Coronary artery (tissue), 2 donors: Measurements from ENCODE around the gene ACADVL.
A peak's percentile ranks its signal among the peaks of the same experiment; 100 is the strongest.

Source experiments
- DNase-seq: peaks from one replicate; pipeline ENCODE4 v3.0.0-alpha.2; 2017; ENCODE audit warnings: low spot score
- H3K27ac ChIP-seq, 2 donors: fragments of 200-600 bp; sonication (generic); one replicate each; pipeline ENCODE4 v1.5.1; 2016 to 2019
- H3K4me3 ChIP-seq: fragments of 200-600 bp; sonication (generic); 2 replicates; pipeline ENCODE4 v1.5.1; 2016; ENCODE audit warnings: mild to moderate bottlenecking, moderate library complexity
- TF ChIP-seq, protein P1 (sequence below): fragments of 200-600 bp; sonication (generic); IDR thresholded peaks from one replicate; pipeline ENCODE4 v1.5.1; 2019; ENCODE audit warnings: antibody characterized with exemption

The ACADVL gene

DNA sequence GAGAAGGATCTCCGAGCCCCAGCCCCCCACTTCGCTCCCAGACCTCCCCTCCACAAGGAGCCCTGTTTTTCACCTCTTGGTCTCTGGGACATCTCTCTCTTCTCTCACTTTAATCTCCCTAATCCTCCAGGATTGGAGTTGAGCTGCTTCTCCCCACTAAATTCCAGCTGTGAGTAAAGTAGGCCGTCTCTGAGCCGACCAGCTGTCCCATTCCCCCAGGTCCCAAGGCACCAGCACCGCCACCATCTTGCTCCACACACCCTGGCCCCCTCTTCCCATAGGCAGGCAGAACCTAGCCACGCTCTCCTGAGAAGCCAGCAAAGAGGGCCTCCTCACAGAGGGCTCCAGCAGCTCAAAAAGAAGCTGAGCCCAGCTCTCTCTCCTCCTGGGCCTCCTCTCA, 980 bp upstream of the ACADVL start:
- no peak overlapping the region for H3K4me3 ChIP-seq
- peak overlapping the region; percentile 98 to 99 for H3K27ac ChIP-seq
- TF ChIP-seq, protein P1, sequence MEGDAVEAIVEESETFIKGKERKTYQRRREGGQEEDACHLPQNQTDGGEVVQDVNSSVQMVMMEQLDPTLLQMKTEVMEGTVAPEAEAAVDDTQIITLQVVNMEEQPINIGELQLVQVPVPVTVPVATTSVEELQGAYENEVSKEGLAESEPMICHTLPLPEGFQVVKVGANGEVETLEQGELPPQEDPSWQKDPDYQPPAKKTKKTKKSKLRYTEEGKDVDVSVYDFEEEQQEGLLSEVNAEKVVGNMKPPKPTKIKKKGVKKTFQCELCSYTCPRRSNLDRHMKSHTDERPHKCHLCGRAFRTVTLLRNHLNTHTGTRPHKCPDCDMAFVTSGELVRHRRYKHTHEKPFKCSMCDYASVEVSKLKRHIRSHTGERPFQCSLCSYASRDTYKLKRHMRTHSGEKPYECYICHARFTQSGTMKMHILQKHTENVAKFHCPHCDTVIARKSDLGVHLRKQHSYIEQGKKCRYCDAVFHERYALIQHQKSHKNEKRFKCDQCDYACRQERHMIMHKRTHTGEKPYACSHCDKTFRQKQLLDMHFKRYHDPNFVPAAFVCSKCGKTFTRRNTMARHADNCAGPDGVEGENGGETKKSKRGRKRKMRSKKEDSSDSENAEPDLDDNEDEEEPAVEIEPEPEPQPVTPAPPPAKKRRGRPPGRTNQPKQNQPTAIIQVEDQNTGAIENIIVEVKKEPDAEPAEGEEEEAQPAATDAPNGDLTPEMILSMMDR = no peak
- DNase-seq = no peak

DNA sequence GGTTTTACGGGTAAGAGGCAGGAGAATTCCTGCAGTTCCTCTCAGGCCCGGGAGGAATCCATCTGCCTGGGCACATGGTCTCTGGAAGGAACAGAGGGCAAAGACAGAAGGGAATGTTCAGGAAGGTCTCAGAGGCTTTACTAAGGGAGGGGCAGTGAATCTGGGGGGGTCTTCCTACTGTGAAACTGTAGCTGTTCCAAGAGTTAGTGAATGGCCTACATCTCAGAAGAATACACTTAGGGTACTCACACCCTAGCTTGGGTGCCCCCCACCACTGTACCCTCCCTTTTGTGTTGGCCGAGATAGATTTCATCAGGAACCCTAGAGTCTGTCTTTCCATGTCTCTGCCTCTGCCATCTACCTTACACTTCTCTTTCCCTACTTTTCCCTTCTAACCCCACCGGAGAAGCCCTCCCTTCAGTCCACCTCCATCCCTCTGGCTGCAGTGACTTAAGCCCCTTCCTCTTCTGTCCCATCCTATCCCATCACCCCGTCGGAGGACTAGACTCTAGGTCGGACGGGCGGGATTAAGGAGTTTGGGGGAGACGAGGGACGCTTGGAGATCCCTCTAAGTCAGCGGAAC, 418 bp upstream of the ACADVL start:
- no peak for DNase-seq
- peak overlapping the region; percentile 98 to 99 for H3K27ac ChIP-seq
- H3K4me3 ChIP-seq = peak overlapping the region; percentile 95
- TF ChIP-seq, protein P1 = no peak

DNA sequence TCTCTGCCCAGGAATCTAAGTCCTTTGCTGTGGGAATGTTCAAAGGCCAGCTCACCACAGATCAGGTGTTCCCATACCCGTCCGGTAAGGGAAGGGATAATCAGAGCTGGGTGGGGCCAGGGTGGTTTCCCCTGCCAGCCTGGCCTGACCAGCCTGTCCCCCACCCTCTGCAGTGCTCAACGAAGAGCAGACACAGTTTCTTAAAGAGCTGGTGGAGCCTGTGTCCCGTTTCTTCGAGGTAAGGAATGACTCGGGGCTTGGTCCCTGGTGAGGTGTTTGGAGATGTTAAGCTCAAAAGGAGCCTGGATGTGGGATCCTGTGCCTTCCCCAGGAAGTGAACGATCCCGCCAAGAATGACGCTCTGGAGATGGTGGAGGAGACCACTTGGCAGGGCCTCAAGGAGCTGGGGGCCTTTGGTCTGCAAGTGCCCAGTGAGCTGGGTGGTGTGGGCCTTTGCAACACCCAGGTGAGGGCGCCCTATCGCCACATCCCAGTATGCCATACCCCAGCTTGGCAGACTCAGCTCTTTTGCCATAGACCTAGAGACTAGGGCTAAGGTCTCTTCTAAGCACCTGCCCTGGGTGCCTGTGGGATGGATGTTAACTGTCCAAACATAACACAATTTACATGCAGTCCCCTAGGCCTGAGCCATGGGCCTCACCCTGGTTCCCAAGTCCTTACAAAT, 997 bp downstream of the ACADVL start:
- no peak for DNase-seq

GRCh38 chr17:7221278-7222092, 1.7 kb downstream of the ACADVL start:
- peak overlapping the region; percentile 98 to 99 for H3K27ac ChIP-seq
- DNase-seq = no peak
- peak overlapping the region; percentile 95 for H3K4me3 ChIP-seq
- TF ChIP-seq, protein P1 = no peak

More for the DNA sequence above, 997 bp downstream of the ACADVL start:
- peak overlapping the region; percentile 95 for H3K4me3 ChIP-seq
- peak overlapping the region; percentile 98 to 99 for H3K27ac ChIP-seq
- TF ChIP-seq, protein P1 = no peak

- TF ChIP-seq, protein P1 = no peak
- H3K4me3 ChIP-seq = no peak overlapping the region
- no peak for DNase-seq
- peak overlapping the region in 1 of 2 donors; percentile 99 for H3K27ac ChIP-seq
Observed at GRCh38 chr17:7222093-7222971, 2.6 kb downstream of the ACADVL start.

- TF ChIP-seq, protein P1 = no peak
- Histone ChIP-seq H3K4me3 (no peak overlapping the region), H3K27ac (no peak overlapping the region)
- DNase-seq = no peak
Observed at GRCh38 chr17:7222972-7223292, 3.2 kb downstream of the ACADVL start.
